ENCODE results near the gene NANOS3.
"Not testable (repeated sequence)": the region's sequence is repeated elsewhere in the genome, so short reads cannot be mapped to it uniquely, and the experiment has no call there.

DNA sequence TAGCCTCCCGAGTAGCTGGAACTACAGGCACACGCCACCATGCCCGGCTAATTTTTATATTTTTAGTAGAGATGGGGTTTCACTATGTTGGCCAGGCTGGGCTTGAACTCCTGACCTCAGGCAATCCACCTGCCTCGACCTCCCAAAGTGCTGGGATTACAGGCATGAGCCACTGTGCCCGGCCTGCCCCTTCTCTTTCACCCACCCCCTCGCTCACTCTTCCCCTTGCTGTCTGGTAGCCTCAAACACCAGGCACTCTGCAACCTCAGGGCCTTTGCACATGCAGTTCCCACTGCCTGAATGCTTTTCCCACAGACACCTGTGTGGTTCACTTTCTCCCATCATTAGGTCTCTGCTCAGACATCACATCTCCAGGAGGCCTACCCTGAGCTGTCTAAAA is 45.2 kb downstream of the NANOS3 start:
- TF ChIP-seq U2AF2 (IDR thresholded peaks at IDR 0.05; ENCODE audit: low read depth, low read length); SMC3 (IDR thresholded peaks at IDR 0.05; ENCODE audit: low read length); CEBPB (IDR thresholded peaks at IDR 0.05; ENCODE audit: borderline replicate concordance, low read depth, low read length); ZBTB7B (CRISPR knock-in tag; IDR thresholded peaks at IDR 0.05); KAT7 (CRISPR knock-in tag; IDR thresholded peaks at IDR 0.05; ENCODE audit: borderline replicate concordance); AKAP8 (CRISPR knock-in tag; IDR thresholded peaks at IDR 0.05); KLF9 (CRISPR knock-in tag; IDR thresholded peaks at IDR 0.05; ENCODE audit: low read depth); RFX5 (IDR thresholded peaks at IDR 0.05; ENCODE audit: low read depth, low read length): not testable (repeated sequence)

All from HepG2 (cell line).